Measurements from ENCODE around the gene CHTF18. TPM values are rescaled to one million over a fixed set of nuclear protein-coding genes. Genes with fewer than 3 reads are reported as not detected.
"Not testable (repeated sequence)": the region's sequence is repeated elsewhere in the genome, so short reads cannot be mapped to it uniquely, and the experiment has no call there.

Gene CHTF18
- total RNA-seq, 2 experiments from 2014 or later: 95.6 to 115 TPM

DNA sequence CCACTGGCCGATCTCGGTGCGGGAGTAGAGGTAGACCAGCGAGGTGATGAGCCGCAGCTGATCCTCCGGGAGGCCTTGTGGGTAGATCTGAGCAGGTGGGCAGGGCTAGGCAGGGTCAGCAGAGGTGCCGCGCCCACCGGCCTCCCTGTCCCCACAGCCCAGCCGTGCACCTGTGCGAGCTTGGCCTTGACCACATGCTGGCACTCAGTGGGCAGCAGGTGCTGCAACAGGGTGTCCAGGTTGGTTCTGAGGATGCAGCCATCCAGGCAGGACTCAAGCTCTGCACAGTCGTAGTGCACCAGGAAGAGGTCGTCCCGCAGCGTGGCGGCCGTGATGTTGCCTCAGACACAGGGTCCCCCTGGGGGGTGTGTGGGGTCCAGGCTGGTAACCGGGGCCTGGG, 15.5 kb upstream of the CHTF18 start:
- ChIA-PET CTCF (no interaction called here), POLR2A (interaction anchor here (0.6 kb wide), 1 partner anchor 520 kb away, joined by 3 read pairs; no protein-coding TSS in a partner anchor)
- ATAC-seq: no peak
- intact Hi-C loops (cut with micrococcal nuclease): no loop called here
- Mint-ChIP-seq H3K27me3 (peaks cover 4% of the 10 kb centered on the region), H3K4me1 (ENCODE audit: low read depth) (no peaks in the 10 kb centered on the region), H3K36me3 (ENCODE audit: low read depth) (no peaks in the 10 kb centered on the region), H3K9me3 (no peaks in the 10 kb centered on the region), H3K4me3 (no peak overlapping the region), H3K27ac (no peak overlapping the region)
- TF ChIP-seq, protein P1, sequence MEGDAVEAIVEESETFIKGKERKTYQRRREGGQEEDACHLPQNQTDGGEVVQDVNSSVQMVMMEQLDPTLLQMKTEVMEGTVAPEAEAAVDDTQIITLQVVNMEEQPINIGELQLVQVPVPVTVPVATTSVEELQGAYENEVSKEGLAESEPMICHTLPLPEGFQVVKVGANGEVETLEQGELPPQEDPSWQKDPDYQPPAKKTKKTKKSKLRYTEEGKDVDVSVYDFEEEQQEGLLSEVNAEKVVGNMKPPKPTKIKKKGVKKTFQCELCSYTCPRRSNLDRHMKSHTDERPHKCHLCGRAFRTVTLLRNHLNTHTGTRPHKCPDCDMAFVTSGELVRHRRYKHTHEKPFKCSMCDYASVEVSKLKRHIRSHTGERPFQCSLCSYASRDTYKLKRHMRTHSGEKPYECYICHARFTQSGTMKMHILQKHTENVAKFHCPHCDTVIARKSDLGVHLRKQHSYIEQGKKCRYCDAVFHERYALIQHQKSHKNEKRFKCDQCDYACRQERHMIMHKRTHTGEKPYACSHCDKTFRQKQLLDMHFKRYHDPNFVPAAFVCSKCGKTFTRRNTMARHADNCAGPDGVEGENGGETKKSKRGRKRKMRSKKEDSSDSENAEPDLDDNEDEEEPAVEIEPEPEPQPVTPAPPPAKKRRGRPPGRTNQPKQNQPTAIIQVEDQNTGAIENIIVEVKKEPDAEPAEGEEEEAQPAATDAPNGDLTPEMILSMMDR (IDR thresholded peaks at IDR 0.05): no peak
- DNase-seq: no peak

DNA sequence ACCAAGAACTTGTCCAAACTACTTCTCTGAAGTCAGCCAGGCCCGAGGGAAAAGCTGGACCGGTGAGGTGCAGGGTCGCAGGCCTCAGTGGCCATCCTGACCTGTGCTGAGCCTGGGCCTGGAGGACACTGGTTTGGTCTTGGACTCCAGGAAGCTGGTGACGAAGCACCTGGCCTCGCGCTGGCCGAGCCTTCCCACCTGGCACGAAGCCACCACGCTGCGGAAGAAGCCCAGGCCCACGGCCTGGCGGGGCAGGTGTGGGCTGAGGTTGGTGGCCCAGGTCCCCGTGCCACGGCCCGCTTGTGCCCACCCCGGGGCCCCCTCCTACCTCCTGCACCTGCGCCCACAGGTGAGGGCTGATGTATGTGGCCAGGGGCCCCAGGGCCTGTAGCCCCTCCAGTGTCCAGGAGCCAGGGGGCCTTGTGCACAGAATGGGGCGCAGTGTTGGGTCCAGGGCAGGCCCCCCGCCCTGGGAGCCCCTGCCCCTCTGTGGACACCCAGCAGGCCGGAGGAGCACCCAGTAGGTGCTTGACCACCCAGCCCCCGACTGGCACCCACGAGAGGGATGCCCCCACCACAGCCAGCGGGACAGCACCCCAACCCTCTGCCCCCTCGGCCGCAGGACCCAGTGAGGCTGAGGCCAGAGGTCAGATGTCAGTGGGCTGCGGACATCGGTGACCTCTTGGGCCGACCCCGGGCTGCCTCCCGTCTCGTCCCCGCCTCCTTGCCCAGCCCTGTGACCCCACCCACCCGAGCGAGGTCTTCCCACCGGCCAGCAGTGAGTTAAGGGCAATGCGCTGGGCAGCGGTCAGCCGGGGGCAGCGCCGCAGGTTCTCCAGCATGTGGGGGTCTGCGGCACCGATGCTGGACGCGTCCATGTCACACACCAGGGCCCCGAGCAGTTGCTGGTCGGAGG, 14.1 kb upstream of the CHTF18 start:
- no peak for DNase-seq
- Mint-ChIP-seq H3K27me3 (peaks cover 4% of the 10 kb centered on the region), H3K27ac (no peak overlapping the region), H3K4me3 (no peak overlapping the region), H3K4me1 (ENCODE audit: low read depth) (no peaks in the 10 kb centered on the region), H3K9me3 (no peaks in the 10 kb centered on the region), H3K36me3 (ENCODE audit: low read depth) (no peaks in the 10 kb centered on the region)
- intact Hi-C loops (cut with micrococcal nuclease): no loop called here
- ChIA-PET CTCF (no interaction called here), POLR2A (no interaction called here)
- ATAC-seq: no peak
- TF ChIP-seq, protein P1 (IDR thresholded peaks at IDR 0.05): no peak

DNA sequence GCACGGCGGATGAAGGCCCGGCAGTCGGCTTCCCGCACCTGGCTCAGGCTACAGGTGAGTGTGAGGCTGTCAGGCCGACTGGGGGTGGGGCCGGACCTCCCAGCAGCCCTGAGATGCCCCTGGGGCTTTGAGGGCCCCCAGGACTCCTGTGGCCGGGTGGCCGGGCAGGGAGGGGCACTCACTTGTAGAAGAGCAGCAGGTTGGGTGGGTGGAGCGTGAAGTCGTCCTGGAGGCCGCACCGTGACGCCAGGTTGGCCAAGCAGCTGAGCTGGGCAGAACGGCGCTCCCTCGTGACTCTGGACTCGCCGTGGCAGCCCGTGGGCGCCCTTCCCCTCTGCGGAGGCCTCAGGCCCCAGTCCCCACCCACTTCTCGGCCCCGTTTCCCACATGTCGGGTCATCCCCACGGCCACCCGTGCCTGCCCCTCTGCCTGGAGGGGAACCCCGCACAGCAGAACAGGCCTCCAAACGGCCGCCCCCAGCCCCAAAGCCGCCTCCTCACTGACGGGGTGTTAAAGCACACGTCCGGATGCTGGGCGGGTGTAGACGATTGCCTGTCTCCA, 13.1 kb upstream of the CHTF18 start:
- Mint-ChIP-seq H3K9me3 (no peaks in the 10 kb centered on the region), H3K27me3 (peaks cover 4% of the 10 kb centered on the region), H3K4me3 (no peak overlapping the region), H3K27ac (no peak overlapping the region), H3K4me1 (ENCODE audit: low read depth) (no peaks in the 10 kb centered on the region), H3K36me3 (ENCODE audit: low read depth) (no peaks in the 10 kb centered on the region)
- intact Hi-C loops (cut with micrococcal nuclease): no loop called here
- TF ChIP-seq, protein P1 (IDR thresholded peaks at IDR 0.05): no peak
- no peak for DNase-seq
- no peak for ATAC-seq
- ChIA-PET POLR2A (no interaction called here), CTCF (no interaction called here)

DNA sequence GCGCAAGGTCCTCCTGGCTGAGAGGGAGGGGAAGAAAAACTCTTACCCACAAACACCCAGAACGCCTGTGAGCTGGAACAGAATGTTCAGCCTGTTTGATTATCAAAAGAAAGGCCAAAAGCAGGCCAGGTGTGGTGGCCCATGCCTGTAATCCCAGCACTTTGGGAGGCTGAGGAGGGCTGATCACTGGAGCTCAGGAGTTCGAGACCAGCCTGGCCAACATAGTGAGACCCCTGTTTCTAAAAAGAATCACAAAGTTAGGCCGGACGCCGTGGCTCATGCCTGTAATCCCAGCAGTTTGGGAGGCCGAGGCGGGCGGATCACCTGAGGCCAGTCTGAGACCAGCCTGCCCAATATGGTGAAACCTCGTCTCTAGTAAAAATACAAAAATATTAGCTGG, 12.1 kb upstream of the CHTF18 start:
- H3K27me3 Mint-ChIP-seq; DNase-seq; H3K4me3 Mint-ChIP-seq; H3K9me3 Mint-ChIP-seq; H3K27ac Mint-ChIP-seq; POLR2A ChIA-PET; H3K36me3 Mint-ChIP-seq (ENCODE audit: low read depth); intact Hi-C loops (cut with micrococcal nuclease); H3K4me1 Mint-ChIP-seq (ENCODE audit: low read depth); ATAC-seq: not testable (repeated sequence)
- CTCF ChIA-PET: interaction anchor here (1.2 kb wide), 1 partner anchor 9 kb away, joined by 5 read pairs; no protein-coding TSS in a partner anchor

DNA sequence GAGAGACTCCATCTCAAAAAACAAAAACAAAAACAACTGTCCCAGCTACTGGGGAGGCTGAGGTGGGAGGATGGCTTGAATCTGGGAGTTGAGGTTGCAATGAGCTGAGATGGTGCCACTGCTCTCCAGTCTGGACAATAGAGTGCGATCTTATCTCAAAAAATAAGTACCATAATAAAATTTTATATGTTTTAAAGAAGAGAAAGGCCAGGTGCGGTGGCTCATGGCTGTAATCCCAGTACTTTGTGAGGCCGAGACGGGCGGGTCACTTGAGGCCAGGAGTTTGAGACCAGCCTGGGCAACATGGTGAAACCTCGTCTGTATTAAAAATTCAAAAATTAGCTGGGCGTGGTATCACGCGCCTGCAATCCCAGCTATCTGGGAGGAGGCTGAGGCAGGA, 11.6 kb upstream of the CHTF18 start:
- CTCF ChIA-PET: interaction anchor here (1.2 kb wide), 2 partner anchors 8 to 52 kb away, joined by 3 to 5 read pairs; no protein-coding TSS in a partner anchor
- POLR2A ChIA-PET: no interaction called here

More for the DNA sequence above, 11.6 kb upstream of the CHTF18 start:
- Mint-ChIP-seq H3K4me1 (ENCODE audit: low read depth) (no peaks in the 10 kb centered on the region), H3K27me3 (peaks cover 4% of the 10 kb centered on the region), H3K36me3 (ENCODE audit: low read depth) (no peaks in the 10 kb centered on the region), H3K4me3 (no peak overlapping the region), H3K27ac (no peak overlapping the region), H3K9me3 (no peaks in the 10 kb centered on the region)
- no peak for ATAC-seq
- DNase-seq: no peak
- TF ChIP-seq, protein P1 (IDR thresholded peaks at IDR 0.05): no peak
- intact Hi-C loops (cut with micrococcal nuclease): no loop called here

All from activated CD8-positive, alpha-beta T cell treated with anti-CD3 and anti-CD28 coated beads for 36 hours (primary cell).